Peyer's patch (tissue), 4 donors: ENCODE measurements around the gene JPH3.

Experiments used
- POLR2A ChIP-seq, 2 donors: fragments of 450-650 bp; IDR thresholded peaks; one replicate each; pipeline ENCODE4 v1.5.1; 2017; ENCODE audit warnings: antibody characterized with exemption in 2 of 2, mild to moderate bottlenecking in 2 of 2, moderate library complexity in 2 of 2
- TF ChIP-seq, protein P1 (sequence below), 6 experiments: fragments of 450-650 bp in 4 of 6; fragments of 200-600 bp in 2 of 6; sonication (generic) in 1 of 6; IDR thresholded peaks; one replicate each; pipeline ENCODE4 v1.5.1; 2017 to 2019; ENCODE audit warnings: antibody characterized with exemption in 6 of 6, mild to moderate bottlenecking in 3 of 6, moderate library complexity in 1 of 6

DNA sequence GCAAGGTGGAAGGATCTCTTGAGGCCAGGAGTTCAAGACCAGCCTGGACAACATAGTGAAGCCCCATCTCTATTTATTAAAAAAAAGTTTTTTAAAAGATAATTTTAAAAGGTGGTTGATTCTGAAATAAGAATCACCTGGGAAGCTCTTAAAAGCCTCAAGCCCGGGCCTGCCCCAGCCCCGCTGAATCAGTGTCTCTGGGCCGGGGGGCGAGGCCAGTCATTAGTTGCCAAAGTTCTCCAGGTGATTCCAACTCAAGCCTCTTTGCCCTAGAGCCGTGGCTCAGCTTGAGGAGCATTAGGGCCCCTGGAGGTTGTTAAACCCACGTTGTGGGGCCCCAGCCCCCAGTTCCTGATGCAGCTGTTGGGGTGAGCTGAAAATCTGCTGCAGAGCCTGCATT, 24.6 kb downstream of the JPH3 start:
- TF ChIP-seq, protein P1, sequence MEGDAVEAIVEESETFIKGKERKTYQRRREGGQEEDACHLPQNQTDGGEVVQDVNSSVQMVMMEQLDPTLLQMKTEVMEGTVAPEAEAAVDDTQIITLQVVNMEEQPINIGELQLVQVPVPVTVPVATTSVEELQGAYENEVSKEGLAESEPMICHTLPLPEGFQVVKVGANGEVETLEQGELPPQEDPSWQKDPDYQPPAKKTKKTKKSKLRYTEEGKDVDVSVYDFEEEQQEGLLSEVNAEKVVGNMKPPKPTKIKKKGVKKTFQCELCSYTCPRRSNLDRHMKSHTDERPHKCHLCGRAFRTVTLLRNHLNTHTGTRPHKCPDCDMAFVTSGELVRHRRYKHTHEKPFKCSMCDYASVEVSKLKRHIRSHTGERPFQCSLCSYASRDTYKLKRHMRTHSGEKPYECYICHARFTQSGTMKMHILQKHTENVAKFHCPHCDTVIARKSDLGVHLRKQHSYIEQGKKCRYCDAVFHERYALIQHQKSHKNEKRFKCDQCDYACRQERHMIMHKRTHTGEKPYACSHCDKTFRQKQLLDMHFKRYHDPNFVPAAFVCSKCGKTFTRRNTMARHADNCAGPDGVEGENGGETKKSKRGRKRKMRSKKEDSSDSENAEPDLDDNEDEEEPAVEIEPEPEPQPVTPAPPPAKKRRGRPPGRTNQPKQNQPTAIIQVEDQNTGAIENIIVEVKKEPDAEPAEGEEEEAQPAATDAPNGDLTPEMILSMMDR (IDR thresholded peaks at IDR 0.05), result no peak
- no peak for TF ChIP-seq POLR2A (IDR thresholded peaks at IDR 0.05)
